ENCODE measurements around the gene PON2. TPM values are rescaled to one million over a fixed set of nuclear protein-coding genes. Genes with fewer than 3 reads are reported as not detected.

The PON2 gene
- total RNA-seq, 1 experiment from 2014 or later: 272 TPM

Other genes with a start within 250 kb of the PON2 start
- gene PON1, start 110.5 kb downstream of the PON2 start, total RNA-seq (2014; rRNA removed): 0.75 TPM in 1 of 2 replicates, not detected in the other
- gene PON3, start 38.7 kb downstream of the PON2 start, total RNA-seq (2014; rRNA removed): not detected in 2 replicates
- gene ASB4, start 50.9 kb upstream of the PON2 start, total RNA-seq (2014; rRNA removed): under 0.01 and 0.06 TPM in 2 replicates
- gene PDK4, start 161.5 kb upstream of the PON2 start, total RNA-seq (2014; rRNA removed): 0.45 and 0.46 TPM in 2 replicates